ENCODE results near the gene FCER1G.

FCER1G gene

GRCh38 chr1:161177936-161178244 is 37.2 kb upstream of the FCER1G start:
- no peaks in the 10 kb centered on the region for H3K9me3 Mint-ChIP-seq
- peaks cover 68% of the 10 kb centered on the region for H3K4me1 Mint-ChIP-seq (ENCODE audit: low read depth)
- H3K27ac Mint-ChIP-seq: peak overlapping the region; percentile 99
- H3K27me3 Mint-ChIP-seq: no peaks in the 10 kb centered on the region
- H3K4me3 Mint-ChIP-seq: peak overlapping the region; percentile 100
- H3K36me3 Mint-ChIP-seq (ENCODE audit: low read depth): peaks cover 27% of the 10 kb centered on the region

- Mint-ChIP-seq H3K36me3 (ENCODE audit: low read depth) (peaks cover 12% of the 10 kb centered on the region), H3K4me1 (ENCODE audit: low read depth) (peaks cover 82% of the 10 kb centered on the region), H3K27ac (peak overlapping the region; percentile 9), H3K9me3 (no peaks in the 10 kb centered on the region), H3K4me3 (no peak overlapping the region), H3K27me3 (no peaks in the 10 kb centered on the region)
Observed at GRCh38 chr1:161179698-161180097, 35.4 kb upstream of the FCER1G start.

GRCh38 chr1:161180639-161181038 is 34.5 kb upstream of the FCER1G start:
- H3K27ac Mint-ChIP-seq: peak overlapping the region; percentile 66
- H3K9me3 Mint-ChIP-seq: no peaks in the 10 kb centered on the region

GRCh38 chr1:161182214-161182613 is 32.9 kb upstream of the FCER1G start:
- Mint-ChIP-seq H3K27me3 (no peaks in the 10 kb centered on the region), H3K4me3 (peak overlapping the region; percentile 25), H3K4me1 (ENCODE audit: low read depth) (peaks cover 85% of the 10 kb centered on the region), H3K36me3 (ENCODE audit: low read depth) (no peaks in the 10 kb centered on the region), H3K9me3 (no peaks in the 10 kb centered on the region), H3K27ac (peak overlapping the region; percentile 97)

More at GRCh38 chr1:161180639-161181038, 34.5 kb upstream of the FCER1G start:
- Mint-ChIP-seq H3K27me3 (no peaks in the 10 kb centered on the region), H3K36me3 (ENCODE audit: low read depth) (peaks cover 5% of the 10 kb centered on the region), H3K4me3 (no peak overlapping the region), H3K4me1 (ENCODE audit: low read depth) (peaks cover 82% of the 10 kb centered on the region)

- Mint-ChIP-seq H3K4me1 (ENCODE audit: low read depth) (peaks cover 85% of the 10 kb centered on the region), H3K4me3 (peak overlapping the region; percentile 60), H3K27ac (peak overlapping the region; percentile 87), H3K27me3 (no peaks in the 10 kb centered on the region), H3K36me3 (ENCODE audit: low read depth) (no peaks in the 10 kb centered on the region), H3K9me3 (no peaks in the 10 kb centered on the region)
Observed at GRCh38 chr1:161185282-161185682, 29.8 kb upstream of the FCER1G start.

GRCh38 chr1:161185732-161186311 is 29.3 kb upstream of the FCER1G start:
- H3K4me1 Mint-ChIP-seq (ENCODE audit: low read depth): peaks cover 79% of the 10 kb centered on the region
- no peaks in the 10 kb centered on the region for H3K9me3 Mint-ChIP-seq
- H3K27me3 Mint-ChIP-seq: no peaks in the 10 kb centered on the region

GRCh38 chr1:161187311-161187710 is 27.8 kb upstream of the FCER1G start:
- H3K4me3 Mint-ChIP-seq: no peak overlapping the region

More at GRCh38 chr1:161185732-161186311, 29.3 kb upstream of the FCER1G start:
- H3K4me3 Mint-ChIP-seq: peak overlapping the region; percentile 60
- H3K27ac Mint-ChIP-seq: peak overlapping the region; percentile 87
- H3K36me3 Mint-ChIP-seq (ENCODE audit: low read depth): no peaks in the 10 kb centered on the region

GRCh38 chr1:161188381-161188780 is 26.7 kb upstream of the FCER1G start:
- Mint-ChIP-seq H3K36me3 (ENCODE audit: low read depth) (no peaks in the 10 kb centered on the region), H3K4me3 (no peak overlapping the region), H3K9me3 (no peaks in the 10 kb centered on the region), H3K4me1 (ENCODE audit: low read depth) (peaks cover 66% of the 10 kb centered on the region), H3K27me3 (no peaks in the 10 kb centered on the region), H3K27ac (peak overlapping the region; percentile 73)

More at GRCh38 chr1:161187311-161187710, 27.8 kb upstream of the FCER1G start:
- Mint-ChIP-seq H3K4me1 (ENCODE audit: low read depth) (peaks cover 72% of the 10 kb centered on the region), H3K27me3 (no peaks in the 10 kb centered on the region), H3K27ac (peak overlapping the region; percentile 87), H3K9me3 (no peaks in the 10 kb centered on the region), H3K36me3 (ENCODE audit: low read depth) (no peaks in the 10 kb centered on the region)

- Mint-ChIP-seq H3K9me3 (no peaks in the 10 kb centered on the region), H3K4me3 (no peak overlapping the region)
Observed at GRCh38 chr1:161189036-161189435, 26.1 kb upstream of the FCER1G start.

GRCh38 chr1:161190962-161191521 is 24.1 kb upstream of the FCER1G start:
- no peaks in the 10 kb centered on the region for H3K9me3 Mint-ChIP-seq
- no peaks in the 10 kb centered on the region for H3K36me3 Mint-ChIP-seq (ENCODE audit: low read depth)
- H3K27ac Mint-ChIP-seq: no peak overlapping the region
- no peaks in the 10 kb centered on the region for H3K27me3 Mint-ChIP-seq
- H3K4me1 Mint-ChIP-seq (ENCODE audit: low read depth): peaks cover 49% of the 10 kb centered on the region
- no peak overlapping the region for H3K4me3 Mint-ChIP-seq

More at GRCh38 chr1:161189036-161189435, 26.1 kb upstream of the FCER1G start:
- H3K36me3 Mint-ChIP-seq (ENCODE audit: low read depth): no peaks in the 10 kb centered on the region
- H3K27ac Mint-ChIP-seq: no peak overlapping the region
- H3K27me3 Mint-ChIP-seq: no peaks in the 10 kb centered on the region
- H3K4me1 Mint-ChIP-seq (ENCODE audit: low read depth): peaks cover 60% of the 10 kb centered on the region

- Mint-ChIP-seq H3K36me3 (ENCODE audit: low read depth) (no peaks in the 10 kb centered on the region), H3K4me3 (no peak overlapping the region), H3K27me3 (no peaks in the 10 kb centered on the region), H3K9me3 (no peaks in the 10 kb centered on the region), H3K4me1 (ENCODE audit: low read depth) (peaks cover 39% of the 10 kb centered on the region), H3K27ac (no peak overlapping the region)
Observed at GRCh38 chr1:161191971-161192370, 23.1 kb upstream of the FCER1G start.

- Mint-ChIP-seq H3K27me3 (no peaks in the 10 kb centered on the region), H3K36me3 (ENCODE audit: low read depth) (no peaks in the 10 kb centered on the region), H3K9me3 (no peaks in the 10 kb centered on the region), H3K4me3 (no peak overlapping the region), H3K27ac (peak overlapping the region; percentile 75), H3K4me1 (ENCODE audit: low read depth) (peaks cover 31% of the 10 kb centered on the region)
Observed at GRCh38 chr1:161192476-161193465, 22.3 kb upstream of the FCER1G start.

GRCh38 chr1:161193561-161194235 is 21.4 kb upstream of the FCER1G start:
- Mint-ChIP-seq H3K36me3 (ENCODE audit: low read depth) (no peaks in the 10 kb centered on the region), H3K4me1 (ENCODE audit: low read depth) (peaks cover 27% of the 10 kb centered on the region), H3K27ac (no peak overlapping the region), H3K27me3 (no peaks in the 10 kb centered on the region), H3K9me3 (no peaks in the 10 kb centered on the region), H3K4me3 (no peak overlapping the region)

- H3K4me3 Mint-ChIP-seq: no peak overlapping the region
- H3K27me3 Mint-ChIP-seq: no peaks in the 10 kb centered on the region
Observed at GRCh38 chr1:161195171-161195570, 19.9 kb upstream of the FCER1G start.

More at GRCh38 chr1:161195171-161195570, 19.9 kb upstream of the FCER1G start:
- Mint-ChIP-seq H3K27ac (peak overlapping the region; percentile 37), H3K36me3 (ENCODE audit: low read depth) (no peaks in the 10 kb centered on the region), H3K9me3 (no peaks in the 10 kb centered on the region), H3K4me1 (ENCODE audit: low read depth) (peaks cover 30% of the 10 kb centered on the region)

Data from stimulated activated naive CD8-positive, alpha-beta T cell treated with anti-CD3 and anti-CD28 coated beads, Interleukin-15, Interleukin-2, amounts not matched to agents 100 ng/mL and 50 ng/mL, for 24 hours (primary cell).